ENCODE data around the gene AP3M1. TPM values are rescaled to one million over a fixed set of nuclear protein-coding genes. Genes with fewer than 3 reads are reported as not detected.

Gene AP3M1
- total RNA-seq, 1 experiment from 2014 or later, result 34.4 TPM

GRCh38 chr10:74079028-74079935, 71.3 kb downstream of the AP3M1 start:
- Histone ChIP-seq H2AFZ (ENCODE audit: low read depth, low read length, poor library complexity, severe bottlenecking) (no peak overlapping the region), H3K4me3 (replicated peaks in 1 of 2; ENCODE audit: low read depth in 1 of 2, low read length in 2 of 2) (peak overlapping the region in 1 of 2 experiments; percentile 7; a peak in 1 of 4 replicates), H4K20me1 (ENCODE audit: insufficient read depth) (no peaks in the 10 kb centered on the region; the same call in 1 of the 2 replicates), H3K9me3 (ENCODE audit: control insufficient read depth in 1 of 2, insufficient read depth in 1 of 2, low read depth in 1 of 2, low read length in 2 of 2) (no peaks in the 10 kb centered on the region), H3K27me3 (ENCODE audit: insufficient read depth, low read length) (no peaks in the 10 kb centered on the region), H3K79me2 (ENCODE audit: insufficient read depth, low read length) (peaks cover 53% of the 10 kb centered on the region), H3K4me2 (ENCODE audit: low read length) (peak overlapping the region; percentile 60), H3K36me3 (ENCODE audit: control insufficient read depth in 1 of 2, insufficient read depth in 2 of 2, low read length in 2 of 2) (peaks cover 14 to 27% of the 10 kb centered on the region in 2 experiments; a peak in 3 of 4 replicates), H3K9ac (ENCODE audit: low read length) (peak overlapping the region; percentile 29), H3K27ac (ENCODE audit: low read depth, low read length) (peak overlapping the region; percentile 64), H3K9me2 (ENCODE audit: insufficient read depth) (no peaks in the 10 kb centered on the region), H3K4me1 (ENCODE audit: control insufficient read depth in 1 of 2, insufficient read depth in 2 of 2, low read length in 2 of 2) (peaks cover 32 to 48% of the 10 kb centered on the region in 2 experiments)
- ATAC-seq (peak; percentile 56), DNase-seq (ENCODE audit: low read depth, low spot score) (no peak)
- intact Hi-C loops (cut with micrococcal nuclease), result no loop called here
- no TSS peak for BruUV-seq (replicated peaks)
- CTCF ChIA-PET, result interaction anchor here (1.7 to 6.5 kb wide), 2 partner anchors 191 to 199 kb away, joined by 6 to 61 read pairs; no protein-coding TSS in a partner anchor
- POLR2A ChIA-PET, result interaction anchor here (1.0 kb wide), 1 partner anchor 192 kb away, joined by 3 read pairs; no protein-coding TSS in a partner anchor
- RAD21 ChIA-PET (ENCODE audit: low non-redundant PET in 1 of 2, low total read pairs in 2 of 2, uncharacterized antibody in 2 of 2, unreplicated experiment in 2 of 2), result no interaction called here
- TF ChIP-seq SRF (IDR thresholded peaks at IDR 0.05; ENCODE audit: low read depth), result no peak
- TF ChIP-seq, protein P1, sequence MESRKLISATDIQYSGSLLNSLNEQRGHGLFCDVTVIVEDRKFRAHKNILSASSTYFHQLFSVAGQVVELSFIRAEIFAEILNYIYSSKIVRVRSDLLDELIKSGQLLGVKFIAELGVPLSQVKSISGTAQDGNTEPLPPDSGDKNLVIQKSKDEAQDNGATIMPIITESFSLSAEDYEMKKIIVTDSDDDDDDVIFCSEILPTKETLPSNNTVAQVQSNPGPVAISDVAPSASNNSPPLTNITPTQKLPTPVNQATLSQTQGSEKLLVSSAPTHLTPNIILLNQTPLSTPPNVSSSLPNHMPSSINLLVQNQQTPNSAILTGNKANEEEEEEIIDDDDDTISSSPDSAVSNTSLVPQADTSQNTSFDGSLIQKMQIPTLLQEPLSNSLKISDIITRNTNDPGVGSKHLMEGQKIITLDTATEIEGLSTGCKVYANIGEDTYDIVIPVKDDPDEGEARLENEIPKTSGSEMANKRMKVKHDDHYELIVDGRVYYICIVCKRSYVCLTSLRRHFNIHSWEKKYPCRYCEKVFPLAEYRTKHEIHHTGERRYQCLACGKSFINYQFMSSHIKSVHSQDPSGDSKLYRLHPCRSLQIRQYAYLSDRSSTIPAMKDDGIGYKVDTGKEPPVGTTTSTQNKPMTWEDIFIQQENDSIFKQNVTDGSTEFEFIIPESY (IDR thresholded peaks at IDR 0.05; ENCODE audit: extremely low read depth, insufficient replicate concordance, low read length), result no peak
- no peak for TF ChIP-seq FOSL1 (IDR thresholded peaks at IDR 0.05; ENCODE audit: low read depth)
- TF ChIP-seq POLR2AphosphoS5 (IDR thresholded peaks at IDR 0.05; ENCODE audit: low read depth, low read length), result no peak

Measured in HCT116 (cell line).